ENCODE measurements around the gene RNF187.
A peak's percentile ranks its signal among the peaks of the same experiment; 100 is the strongest.

GRCh38 chr1:228500901-228501871, 14.0 kb downstream of the RNF187 start:
- TF ChIP-seq CTCF (optimal IDR thresholded peaks at IDR 0.05 in 1 of 3, IDR thresholded peaks at IDR 0.05 in 1 of 3, conservative IDR thresholded peaks at IDR 0.05 in 1 of 3; ENCODE audit: extremely low read depth in 1 of 3, insufficient read depth in 2 of 3, low read length in 3 of 3) (peak; percentile 95 to 99 (median 96)), EZH2 (IDR thresholded peaks at IDR 0.05; ENCODE audit: low read length) (no peak)
